ENCODE data around the gene ACOT2.
A peak's percentile ranks its signal among the peaks of the same experiment; 100 is the strongest.
"Not testable (repeated sequence)": the region's sequence is repeated elsewhere in the genome, so short reads cannot be mapped to it uniquely, and the experiment has no call there.

ACOT2 gene

GRCh38 chr14:73568886-73569184 lies 178 bp upstream of the ACOT2 start:
- not testable (repeated sequence) for DNase-seq

- not testable (repeated sequence) for DNase-seq
Measured at GRCh38 chr14:73570913-73571312, 1.9 kb downstream of the ACOT2 start.

- not testable (repeated sequence) for DNase-seq
Measured at GRCh38 chr14:73573034-73573433, 4.0 kb downstream of the ACOT2 start.

GRCh38 chr14:73573740-73574139 lies 4.7 kb downstream of the ACOT2 start:
- not testable (repeated sequence) for DNase-seq

GRCh38 chr14:73574251-73574650 lies 5.2 kb downstream of the ACOT2 start:
- DNase-seq, result not testable (repeated sequence)

- DNase-seq, result no peak
Measured at GRCh38 chr14:73576391-73576790, 7.4 kb downstream of the ACOT2 start.

- DNase-seq, result not testable (repeated sequence)
Measured at GRCh38 chr14:73577214-73577613, 8.2 kb downstream of the ACOT2 start.

- DNase-seq, result not testable (repeated sequence)
Measured at GRCh38 chr14:73582102-73582979, 13.3 kb downstream of the ACOT2 start.

GRCh38 chr14:73588695-73589094 lies 19.7 kb downstream of the ACOT2 start:
- DNase-seq, result no peak

- DNase-seq, result no peak
Measured at GRCh38 chr14:73589116-73589515, 20.1 kb downstream of the ACOT2 start.

- not testable (repeated sequence) for DNase-seq
Measured at GRCh38 chr14:73590673-73591004, 21.6 kb downstream of the ACOT2 start.

GRCh38 chr14:73591690-73592449 lies 22.9 kb downstream of the ACOT2 start, which contains the start of gene ACOT4:
TSS of gene ACOT4 (plus strand) at chr14:73591873. CDS start at chr14:73591960, 87 bp downstream.
- DNase-seq, result no peak

GRCh38 chr14:73594491-73594890 lies 25.5 kb downstream of the ACOT2 start:
- DNase-seq, result no peak

- DNase-seq, result no peak
Measured at GRCh38 chr14:73599499-73599898, 30.5 kb downstream of the ACOT2 start.

- no peak for DNase-seq
Measured at GRCh38 chr14:73602994-73603393, 34.0 kb downstream of the ACOT2 start.

- DNase-seq, result no peak
Measured at GRCh38 chr14:73606271-73606670, 37.3 kb downstream of the ACOT2 start.

- DNase-seq, result no peak
Measured at GRCh38 chr14:73607241-73607640, 38.2 kb downstream of the ACOT2 start.

GRCh38 chr14:73610687-73611086 lies 41.7 kb downstream of the ACOT2 start:
- DNase-seq, result no peak

- DNase-seq, result peak; percentile 82
Measured at GRCh38 chr14:73612339-73613045, 43.5 kb downstream of the ACOT2 start, which contains the start of gene ACOT6. TSS of gene ACOT6 (plus strand) at chr14:73612517. CDS start at chr14:73612572, 55 bp downstream.

- peak; percentile 51 for DNase-seq
Measured at GRCh38 chr14:73613046-73613383, 44.0 kb downstream of the ACOT2 start.

GRCh38 chr14:73613419-73613963 lies 44.5 kb downstream of the ACOT2 start:
- DNase-seq, result no peak

- no peak for DNase-seq
Measured at GRCh38 chr14:73616831-73617230, 47.8 kb downstream of the ACOT2 start.

- DNase-seq, result no peak
Measured at GRCh38 chr14:73619524-73619923, 50.5 kb downstream of the ACOT2 start.

Measured in KG1 (cell line).